Measurements from ENCODE around the gene PSKH1. TPM values are rescaled to one million over a fixed set of nuclear protein-coding genes. Genes with fewer than 3 reads are reported as not detected.
A peak's percentile ranks its signal among the peaks of the same experiment; 100 is the strongest.

PSKH1 gene
- polyA plus RNA-seq, 2 of the 4 experiments (the other 2 are of a cell fraction): 15.1 to 15.8 TPM

DNA sequence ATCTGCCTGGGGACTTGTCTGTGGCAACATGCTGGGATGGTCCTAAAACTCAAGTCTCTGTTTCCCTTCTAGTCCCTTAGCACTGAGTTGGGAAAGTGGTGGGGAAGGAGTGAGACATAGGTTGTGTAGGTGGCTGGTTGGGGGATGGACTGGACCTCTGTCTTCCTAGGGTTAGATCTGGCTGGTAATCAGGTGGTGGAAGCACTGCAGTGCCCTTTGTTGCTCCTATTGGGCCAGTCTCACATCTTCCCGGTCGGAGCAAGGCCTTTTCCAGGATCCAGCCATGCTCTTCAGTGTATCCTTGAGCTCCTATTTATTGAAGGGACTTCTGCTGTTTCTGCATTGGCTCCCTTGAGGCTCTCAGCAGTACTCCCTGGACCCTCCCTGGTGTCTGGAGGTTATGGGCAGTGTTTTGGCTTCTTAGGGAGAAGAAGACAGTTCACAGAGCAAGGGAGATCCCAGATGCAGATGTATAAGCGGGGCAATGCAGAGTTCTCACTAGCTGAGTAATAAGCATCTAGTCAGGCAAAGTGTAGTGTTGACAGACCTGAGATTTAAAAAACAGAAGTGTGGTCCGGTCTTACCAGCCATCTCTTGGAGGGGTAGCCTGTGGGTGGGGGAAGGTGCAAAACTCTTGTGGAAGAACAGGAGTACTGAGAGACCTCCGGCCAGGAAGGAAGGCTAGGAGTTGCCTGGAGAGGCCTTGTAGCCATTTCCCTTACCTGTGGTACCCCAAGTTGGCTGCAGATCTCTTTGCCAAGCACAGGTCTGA lies 47.6 kb upstream of the PSKH1 start (continued):
- TF ChIP-seq, protein P1, sequence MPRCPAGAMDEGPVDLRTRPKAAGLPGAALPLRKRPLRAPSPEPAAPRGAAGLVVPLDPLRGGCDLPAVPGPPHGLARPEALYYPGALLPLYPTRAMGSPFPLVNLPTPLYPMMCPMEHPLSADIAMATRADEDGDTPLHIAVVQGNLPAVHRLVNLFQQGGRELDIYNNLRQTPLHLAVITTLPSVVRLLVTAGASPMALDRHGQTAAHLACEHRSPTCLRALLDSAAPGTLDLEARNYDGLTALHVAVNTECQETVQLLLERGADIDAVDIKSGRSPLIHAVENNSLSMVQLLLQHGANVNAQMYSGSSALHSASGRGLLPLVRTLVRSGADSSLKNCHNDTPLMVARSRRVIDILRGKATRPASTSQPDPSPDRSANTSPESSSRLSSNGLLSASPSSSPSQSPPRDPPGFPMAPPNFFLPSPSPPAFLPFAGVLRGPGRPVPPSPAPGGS (IDR thresholded peaks at IDR 0.05): no peak

DNA sequence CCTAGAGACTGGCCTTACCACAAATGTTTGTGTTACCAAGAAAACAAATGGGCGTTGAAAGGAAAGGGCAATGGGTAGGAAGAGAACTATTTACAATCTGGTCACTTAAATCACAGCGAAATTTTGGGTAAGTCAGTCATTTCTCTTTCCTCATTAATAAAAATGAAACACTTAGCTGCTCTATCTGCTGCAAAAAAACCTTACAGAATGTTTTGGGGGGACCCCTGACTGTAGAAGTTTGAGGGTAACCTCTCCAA lies 47.1 kb upstream of the PSKH1 start:
- WGBS (ENCODE audit: missing lambda C conversion rate): 15% methylated on average over 2 of the region's 2 CpGs
- Histone ChIP-seq H3K4me3 (peak overlapping the region; percentile 93), H3K9me3 (no peaks in the 10 kb centered on the region), H3K4me2 (peak overlapping the region; percentile 87), H3K4me1 (peaks cover 40% of the 10 kb centered on the region), H3K27ac (peak overlapping the region; percentile 89 to 98)
- DNase-seq (ENCODE audit: low read depth in 1 of 2, low spot score in 1 of 2) (no peak), ATAC-seq (no peak), FAIRE-seq (no peak)
- TF ChIP-seq ZSCAN20 (CRISPR knock-in tag; IDR thresholded peaks at IDR 0.05) (no peak), POLR2A (IDR thresholded peaks at IDR 0.05; ENCODE audit: low read length) (no peak), HDAC2 (IDR thresholded peaks at IDR 0.05) (no peak), EHMT2 (IDR thresholded peaks at IDR 0.05; ENCODE audit: low read depth) (no peak), SREBF2 (IDR thresholded peaks at IDR 0.05) (no peak), HOXA7 (CRISPR knock-in tag; IDR thresholded peaks at IDR 0.05) (no peak), FOSB (CRISPR knock-in tag; IDR thresholded peaks at IDR 0.05) (no peak), ESRRA (IDR thresholded peaks at IDR 0.05; ENCODE audit: borderline replicate concordance, low read length) (no peak), CBX2 (IDR thresholded peaks at IDR 0.05; ENCODE audit: borderline replicate concordance, low read depth) (no peak), BHLHE40 (IDR thresholded peaks at IDR 0.05; ENCODE audit: low read depth, low read length) (no peak), FOXS1 (CRISPR knock-in tag; IDR thresholded peaks at IDR 0.05) (no peak)
- TF ChIP-seq, protein P2, sequence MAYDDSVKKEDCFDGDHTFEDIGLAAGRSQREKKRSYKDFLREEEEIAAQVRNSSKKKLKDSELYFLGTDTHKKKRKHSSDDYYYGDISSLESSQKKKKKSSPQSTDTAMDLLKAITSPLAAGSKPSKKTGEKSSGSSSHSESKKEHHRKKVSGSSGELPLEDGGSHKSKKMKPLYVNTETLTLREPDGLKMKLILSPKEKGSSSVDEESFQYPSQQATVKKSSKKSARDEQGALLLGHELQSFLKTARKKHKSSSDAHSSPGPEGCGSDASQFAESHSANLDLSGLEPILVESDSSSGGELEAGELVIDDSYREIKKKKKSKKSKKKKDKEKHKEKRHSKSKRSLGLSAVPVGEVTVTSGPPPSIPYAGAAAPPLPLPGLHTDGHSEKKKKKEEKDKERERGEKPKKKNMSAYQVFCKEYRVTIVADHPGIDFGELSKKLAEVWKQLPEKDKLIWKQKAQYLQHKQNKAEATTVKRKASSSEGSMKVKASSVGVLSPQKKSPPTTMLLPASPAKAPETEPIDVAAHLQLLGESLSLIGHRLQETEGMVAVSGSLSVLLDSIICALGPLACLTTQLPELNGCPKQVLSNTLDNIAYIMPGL (CRISPR knock-in tag; IDR thresholded peaks at IDR 0.05; ENCODE audit: borderline replicate concordance): no peak
- TF ChIP-seq, protein P3, sequence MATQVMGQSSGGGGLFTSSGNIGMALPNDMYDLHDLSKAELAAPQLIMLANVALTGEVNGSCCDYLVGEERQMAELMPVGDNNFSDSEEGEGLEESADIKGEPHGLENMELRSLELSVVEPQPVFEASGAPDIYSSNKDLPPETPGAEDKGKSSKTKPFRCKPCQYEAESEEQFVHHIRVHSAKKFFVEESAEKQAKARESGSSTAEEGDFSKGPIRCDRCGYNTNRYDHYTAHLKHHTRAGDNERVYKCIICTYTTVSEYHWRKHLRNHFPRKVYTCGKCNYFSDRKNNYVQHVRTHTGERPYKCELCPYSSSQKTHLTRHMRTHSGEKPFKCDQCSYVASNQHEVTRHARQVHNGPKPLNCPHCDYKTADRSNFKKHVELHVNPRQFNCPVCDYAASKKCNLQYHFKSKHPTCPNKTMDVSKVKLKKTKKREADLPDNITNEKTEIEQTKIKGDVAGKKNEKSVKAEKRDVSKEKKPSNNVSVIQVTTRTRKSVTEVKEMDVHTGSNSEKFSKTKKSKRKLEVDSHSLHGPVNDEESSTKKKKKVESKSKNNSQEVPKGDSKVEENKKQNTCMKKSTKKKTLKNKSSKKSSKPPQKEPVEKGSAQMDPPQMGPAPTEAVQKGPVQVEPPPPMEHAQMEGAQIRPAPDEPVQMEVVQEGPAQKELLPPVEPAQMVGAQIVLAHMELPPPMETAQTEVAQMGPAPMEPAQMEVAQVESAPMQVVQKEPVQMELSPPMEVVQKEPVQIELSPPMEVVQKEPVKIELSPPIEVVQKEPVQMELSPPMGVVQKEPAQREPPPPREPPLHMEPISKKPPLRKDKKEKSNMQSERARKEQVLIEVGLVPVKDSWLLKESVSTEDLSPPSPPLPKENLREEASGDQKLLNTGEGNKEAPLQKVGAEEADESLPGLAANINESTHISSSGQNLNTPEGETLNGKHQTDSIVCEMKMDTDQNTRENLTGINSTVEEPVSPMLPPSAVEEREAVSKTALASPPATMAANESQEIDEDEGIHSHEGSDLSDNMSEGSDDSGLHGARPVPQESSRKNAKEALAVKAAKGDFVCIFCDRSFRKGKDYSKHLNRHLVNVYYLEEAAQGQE (IDR thresholded peaks at IDR 0.05): no peak
- TF ChIP-seq, protein P4, sequence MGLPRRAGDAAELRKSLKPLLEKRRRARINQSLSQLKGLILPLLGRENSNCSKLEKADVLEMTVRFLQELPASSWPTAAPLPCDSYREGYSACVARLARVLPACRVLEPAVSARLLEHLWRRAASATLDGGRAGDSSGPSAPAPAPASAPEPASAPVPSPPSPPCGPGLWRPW (IDR thresholded peaks at IDR 0.05): no peak
- CTCF ChIA-PET: interaction anchor here (0.6 to 4.1 kb wide), 5 partner anchors 26 to 64 kb away, joined by 3 to 38 read pairs (median 4); no protein-coding TSS in a partner anchor
- POLR2A ChIA-PET: interaction anchor here (0.6 to 0.9 kb wide), 6 partner anchors 12 to 90 kb away, joined by 3 to 7 read pairs (median 4); partner anchors contain the start of genes PSKH1, RANBP10 and TSNAXIP1

DNA sequence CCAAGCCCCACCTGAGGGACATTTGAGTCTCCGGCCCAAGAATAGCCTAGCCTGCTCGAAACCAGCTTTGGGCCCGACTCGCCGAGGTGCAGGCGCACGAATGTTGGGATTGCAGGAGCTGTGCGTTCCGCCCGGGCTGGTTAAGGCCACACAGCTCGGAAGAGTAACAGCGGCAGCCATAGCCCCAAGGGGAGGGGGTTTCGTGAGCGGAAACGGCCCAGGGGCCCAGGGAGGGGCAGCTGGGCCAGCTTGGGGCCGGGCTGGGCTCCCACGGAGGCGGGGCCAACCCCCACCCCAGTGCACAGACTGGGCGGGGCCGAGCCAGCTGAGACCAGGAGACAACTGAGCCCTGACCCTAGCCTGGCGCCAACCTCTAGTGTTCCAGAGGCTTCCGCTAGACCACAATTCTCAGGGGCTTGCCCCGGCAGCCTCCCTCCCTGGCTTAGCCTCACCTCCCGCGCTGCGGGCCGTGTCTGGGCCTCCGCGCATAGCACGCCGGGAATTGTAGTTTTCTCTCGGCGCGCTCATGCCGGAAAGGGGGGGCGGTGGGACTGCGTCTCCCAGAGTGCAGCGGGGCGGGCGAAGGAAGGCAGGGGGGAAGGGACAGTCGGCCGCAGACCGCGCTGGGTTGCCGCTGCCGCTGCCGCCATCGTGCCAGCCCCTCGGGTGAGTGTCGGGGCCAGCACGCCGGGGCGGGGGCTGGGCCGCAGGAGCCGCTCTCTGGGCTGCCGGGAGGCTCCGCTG lies 46.6 kb upstream of the PSKH1 start, which contains the start of gene NUTF2:
TSS of gene NUTF2 (plus strand) at position 614 of the 744 bp plus-strand sequence. CDS start 18,198 bp downstream, outside the sequence.
- FAIRE-seq (no peak), DNase-seq (ENCODE audit: low read depth in 1 of 2, low spot score in 1 of 2) (peak; percentile 93 to 96), ATAC-seq (peak; percentile 79 to 83)
- Histone ChIP-seq H3K4me1 (peaks cover 40% of the 10 kb centered on the region), H3K4me3 (peak within 1 kb of the TSS; percentile 93), H3K4me2 (peak within 1 kb of the TSS; percentile 98), H3K9me3 (no peaks in the 10 kb centered on the region), H3K27ac (peak within 1 kb of the TSS; percentile 89 to 98)
- 2% methylated on average over 19 of the region's 57 CpGs for WGBS (ENCODE audit: missing lambda C conversion rate)
- POLR2A ChIA-PET: interaction anchor here (0.6 to 0.9 kb wide), 6 partner anchors 13 to 89 kb away, joined by 3 to 7 read pairs (median 4); partner anchors contain the start of genes PSKH1, RANBP10 and TSNAXIP1
- CTCF ChIA-PET: interaction anchor here (0.6 to 4.1 kb wide), 4 partner anchors 30 to 65 kb away, joined by 3 to 38 read pairs (median 4); no protein-coding TSS in a partner anchor
- TF ChIP-seq, protein P5, sequence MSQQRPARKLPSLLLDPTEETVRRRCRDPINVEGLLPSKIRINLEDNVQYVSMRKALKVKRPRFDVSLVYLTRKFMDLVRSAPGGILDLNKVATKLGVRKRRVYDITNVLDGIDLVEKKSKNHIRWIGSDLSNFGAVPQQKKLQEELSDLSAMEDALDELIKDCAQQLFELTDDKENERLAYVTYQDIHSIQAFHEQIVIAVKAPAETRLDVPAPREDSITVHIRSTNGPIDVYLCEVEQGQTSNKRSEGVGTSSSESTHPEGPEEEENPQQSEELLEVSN (IDR thresholded peaks at IDR 0.05; ENCODE audit: borderline replicate concordance, low read depth): peak; percentile 46
- TF ChIP-seq, protein P6, sequence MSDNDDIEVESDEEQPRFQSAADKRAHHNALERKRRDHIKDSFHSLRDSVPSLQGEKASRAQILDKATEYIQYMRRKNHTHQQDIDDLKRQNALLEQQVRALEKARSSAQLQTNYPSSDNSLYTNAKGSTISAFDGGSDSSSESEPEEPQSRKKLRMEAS (IDR thresholded peaks at IDR 0.05): peak; percentile 82
- TF ChIP-seq, protein P2 (CRISPR knock-in tag; IDR thresholded peaks at IDR 0.05; ENCODE audit: borderline replicate concordance): no peak
- TF ChIP-seq EP300 (IDR thresholded peaks at IDR 0.05): 0 out of 5 replicates have a peak, but pooled peaks of 1 of the 2 experiments have one; percentile 11
- TF ChIP-seq, protein P7, sequence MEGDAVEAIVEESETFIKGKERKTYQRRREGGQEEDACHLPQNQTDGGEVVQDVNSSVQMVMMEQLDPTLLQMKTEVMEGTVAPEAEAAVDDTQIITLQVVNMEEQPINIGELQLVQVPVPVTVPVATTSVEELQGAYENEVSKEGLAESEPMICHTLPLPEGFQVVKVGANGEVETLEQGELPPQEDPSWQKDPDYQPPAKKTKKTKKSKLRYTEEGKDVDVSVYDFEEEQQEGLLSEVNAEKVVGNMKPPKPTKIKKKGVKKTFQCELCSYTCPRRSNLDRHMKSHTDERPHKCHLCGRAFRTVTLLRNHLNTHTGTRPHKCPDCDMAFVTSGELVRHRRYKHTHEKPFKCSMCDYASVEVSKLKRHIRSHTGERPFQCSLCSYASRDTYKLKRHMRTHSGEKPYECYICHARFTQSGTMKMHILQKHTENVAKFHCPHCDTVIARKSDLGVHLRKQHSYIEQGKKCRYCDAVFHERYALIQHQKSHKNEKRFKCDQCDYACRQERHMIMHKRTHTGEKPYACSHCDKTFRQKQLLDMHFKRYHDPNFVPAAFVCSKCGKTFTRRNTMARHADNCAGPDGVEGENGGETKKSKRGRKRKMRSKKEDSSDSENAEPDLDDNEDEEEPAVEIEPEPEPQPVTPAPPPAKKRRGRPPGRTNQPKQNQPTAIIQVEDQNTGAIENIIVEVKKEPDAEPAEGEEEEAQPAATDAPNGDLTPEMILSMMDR (IDR thresholded peaks at IDR 0.05): no peak
